ENCODE measurements around the gene RPRML.

GRCh38 chr17:46977750-46978488 is 1.1 kb downstream of the RPRML start:
- TF ChIP-seq CTCF (IDR thresholded peaks at IDR 0.05; ENCODE audit: poor library complexity) (no peak), EZH2 (IDR thresholded peaks at IDR 0.05; ENCODE audit: borderline replicate concordance) (no peak)

All from hepatocyte (in vitro differentiated cells).